ENCODE data around the gene E2F4.

Gene E2F4

DNA sequence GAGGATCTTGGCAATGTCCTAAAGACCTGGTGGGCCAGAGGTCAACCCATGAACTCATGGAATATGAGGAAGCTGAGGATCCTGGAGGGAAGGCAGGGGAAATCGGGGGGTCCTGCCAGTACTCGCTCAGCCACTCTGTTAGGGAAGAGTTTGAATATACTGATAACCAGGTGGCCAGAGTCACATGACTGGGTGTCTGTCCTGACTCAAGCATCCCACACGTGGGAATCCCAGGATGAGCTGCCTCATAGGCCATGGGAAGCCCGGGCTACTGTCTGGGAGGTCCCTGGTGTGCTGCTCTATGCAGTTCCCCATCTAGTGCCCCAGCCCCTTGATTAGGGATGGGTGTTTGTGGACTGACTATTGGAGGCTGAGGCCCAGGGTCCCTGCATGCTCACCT, 3.6 kb upstream of the E2F4 start:
- TF ChIP-seq, protein P1, sequence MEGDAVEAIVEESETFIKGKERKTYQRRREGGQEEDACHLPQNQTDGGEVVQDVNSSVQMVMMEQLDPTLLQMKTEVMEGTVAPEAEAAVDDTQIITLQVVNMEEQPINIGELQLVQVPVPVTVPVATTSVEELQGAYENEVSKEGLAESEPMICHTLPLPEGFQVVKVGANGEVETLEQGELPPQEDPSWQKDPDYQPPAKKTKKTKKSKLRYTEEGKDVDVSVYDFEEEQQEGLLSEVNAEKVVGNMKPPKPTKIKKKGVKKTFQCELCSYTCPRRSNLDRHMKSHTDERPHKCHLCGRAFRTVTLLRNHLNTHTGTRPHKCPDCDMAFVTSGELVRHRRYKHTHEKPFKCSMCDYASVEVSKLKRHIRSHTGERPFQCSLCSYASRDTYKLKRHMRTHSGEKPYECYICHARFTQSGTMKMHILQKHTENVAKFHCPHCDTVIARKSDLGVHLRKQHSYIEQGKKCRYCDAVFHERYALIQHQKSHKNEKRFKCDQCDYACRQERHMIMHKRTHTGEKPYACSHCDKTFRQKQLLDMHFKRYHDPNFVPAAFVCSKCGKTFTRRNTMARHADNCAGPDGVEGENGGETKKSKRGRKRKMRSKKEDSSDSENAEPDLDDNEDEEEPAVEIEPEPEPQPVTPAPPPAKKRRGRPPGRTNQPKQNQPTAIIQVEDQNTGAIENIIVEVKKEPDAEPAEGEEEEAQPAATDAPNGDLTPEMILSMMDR (IDR thresholded peaks at IDR 0.05; ENCODE audit: control insufficient read depth, insufficient read depth, low read depth, low read length, missing control alignments), result no peak
- H3K4me3 ChIP-seq (ENCODE audit: control insufficient read depth, low read depth, low read length), result no peak overlapping the region
- DNase-seq (ENCODE audit: low read depth), result no peak

DNA sequence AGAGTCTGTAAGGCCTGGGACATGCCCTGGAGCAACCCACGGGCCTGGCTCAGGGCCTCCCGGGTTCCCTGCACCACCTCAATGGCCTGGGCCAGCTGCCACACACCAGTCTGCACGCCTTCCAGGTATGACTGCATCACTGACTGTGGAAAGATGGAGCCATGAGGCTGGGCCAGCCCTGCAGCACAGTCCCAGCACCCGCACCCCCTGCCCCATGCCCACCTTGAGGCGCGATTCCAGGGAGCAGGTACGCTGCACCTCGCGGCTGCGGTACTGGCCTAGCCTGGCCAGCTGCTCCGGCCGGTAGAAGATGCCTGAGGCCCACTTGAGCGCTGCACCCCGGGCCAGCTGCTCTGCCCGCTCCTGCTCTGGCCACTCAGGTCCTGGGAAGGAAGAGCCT, 3.2 kb upstream of the E2F4 start:
- DNase-seq (ENCODE audit: low read depth), result no peak
- H3K4me3 ChIP-seq (ENCODE audit: control insufficient read depth, low read depth, low read length), result no peak overlapping the region
- TF ChIP-seq, protein P1 (IDR thresholded peaks at IDR 0.05; ENCODE audit: control insufficient read depth, insufficient read depth, low read depth, low read length, missing control alignments), result no peak

DNA sequence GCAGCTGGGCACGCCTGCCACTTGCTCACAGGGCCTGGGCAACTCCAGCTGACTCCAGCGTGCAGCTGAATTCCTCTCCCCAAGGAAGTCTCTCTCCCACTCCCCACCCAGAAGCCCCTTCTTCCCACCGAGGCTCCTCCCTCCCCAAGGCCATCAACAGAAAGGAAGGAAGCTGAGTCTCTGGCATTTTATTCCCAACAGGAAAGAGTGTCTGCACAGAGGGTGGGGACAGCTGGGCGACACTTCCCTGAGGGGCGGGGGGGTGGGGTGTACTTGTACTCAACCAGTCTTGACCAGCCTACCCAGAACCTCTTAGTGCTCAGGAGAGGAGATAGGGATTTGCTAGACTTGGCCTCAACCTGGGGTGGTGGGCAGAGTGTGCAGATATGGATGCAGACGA, 1.9 kb upstream of the E2F4 start, which contains the start of gene EXOC3L1:
Gene EXOC3L1, minus strand, starts transcription at position 96 of the 400 bp plus-strand sequence. CDS start 460 bp downstream, outside the sequence.
- no peak within 1 kb of the TSS for H3K4me3 ChIP-seq (ENCODE audit: control insufficient read depth, low read depth, low read length)
- no peak for DNase-seq (ENCODE audit: low read depth)
- TF ChIP-seq, protein P1 (IDR thresholded peaks at IDR 0.05; ENCODE audit: control insufficient read depth, insufficient read depth, low read depth, low read length, missing control alignments), result no peak

DNA sequence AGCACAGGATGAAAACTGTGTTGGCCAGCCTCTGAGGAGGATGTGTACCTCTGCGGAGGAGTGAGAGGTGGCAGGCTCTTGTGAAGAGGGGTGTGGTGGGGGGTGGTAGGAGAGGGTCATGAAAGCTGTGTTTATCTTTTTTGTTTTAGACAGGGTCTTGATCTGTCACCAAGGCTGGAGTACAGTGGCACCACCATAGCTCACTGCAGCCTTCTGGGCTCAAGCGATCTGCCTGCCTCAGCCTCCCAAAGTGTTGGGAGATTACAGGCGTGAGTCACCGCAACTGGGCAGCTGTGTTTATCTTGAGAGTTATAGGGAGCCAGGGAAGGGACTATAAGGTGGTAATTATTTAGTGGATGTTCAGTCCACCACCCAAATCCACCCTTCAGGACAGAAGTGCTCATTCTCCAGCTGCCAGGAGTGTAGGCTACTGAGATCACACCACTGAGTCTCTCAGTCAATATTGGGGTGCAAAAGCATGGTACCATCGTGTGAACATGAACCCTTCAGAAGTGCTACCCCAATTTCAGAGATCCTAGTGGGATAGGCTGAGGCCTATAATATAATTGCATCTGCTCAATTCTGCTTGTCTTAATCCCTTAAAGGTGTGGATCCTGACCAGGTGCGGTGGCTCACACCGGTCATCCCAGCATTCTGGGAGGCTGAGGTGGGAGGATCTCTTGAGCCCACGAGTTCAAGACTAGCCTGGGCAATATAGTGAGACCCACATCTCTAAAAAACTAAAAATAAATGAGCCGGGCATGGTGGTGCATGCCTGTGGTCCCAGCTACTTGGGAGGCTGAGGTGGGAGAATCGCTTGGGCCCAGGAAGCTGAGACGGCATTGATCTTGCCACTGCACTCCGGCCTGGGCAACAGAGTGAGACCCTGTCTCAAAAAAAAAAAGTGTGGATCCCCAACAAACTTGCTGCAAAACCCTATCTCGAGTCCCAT, 1.2 kb upstream of the E2F4 start:
- TF ChIP-seq, protein P1 (IDR thresholded peaks at IDR 0.05; ENCODE audit: control insufficient read depth, insufficient read depth, low read depth, low read length, missing control alignments), result no peak
- DNase-seq (ENCODE audit: low read depth), result no peak
- H3K4me3 ChIP-seq (ENCODE audit: control insufficient read depth, low read depth, low read length), result no peak overlapping the region

DNA sequence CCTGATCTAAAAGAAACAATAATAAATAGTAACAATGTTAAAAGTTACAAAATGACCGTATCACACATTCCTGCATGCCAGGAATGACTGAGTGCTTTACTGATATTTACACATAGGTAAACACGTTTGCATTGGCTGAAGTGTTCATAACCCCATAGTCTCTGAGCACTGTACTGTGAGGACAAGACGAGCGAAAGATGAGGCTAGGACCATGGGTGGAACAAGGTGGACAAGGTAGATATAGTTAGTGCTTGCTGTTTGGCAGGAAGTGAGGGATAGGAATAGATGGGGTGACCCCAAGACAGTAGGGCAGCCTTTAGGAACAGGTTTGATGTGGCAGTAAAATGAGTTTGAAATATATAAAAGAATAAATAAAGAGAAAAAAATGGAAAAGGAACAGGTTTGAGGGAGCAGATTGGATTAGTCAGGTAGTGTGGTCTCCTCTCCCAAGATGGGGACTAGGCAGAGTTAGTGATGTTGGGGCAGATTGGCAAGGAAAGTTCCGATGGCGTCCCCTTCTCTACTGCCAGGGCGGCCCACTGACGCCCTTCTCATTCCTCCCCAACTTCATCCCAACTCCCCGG, 452 bp upstream of the E2F4 start:
- H3K4me3 ChIP-seq (ENCODE audit: control insufficient read depth, low read depth, low read length), result peak overlapping the region; percentile 18
- no peak for DNase-seq (ENCODE audit: low read depth)
- TF ChIP-seq, protein P1 (IDR thresholded peaks at IDR 0.05; ENCODE audit: control insufficient read depth, insufficient read depth, low read depth, low read length, missing control alignments), result no peak

DNA sequence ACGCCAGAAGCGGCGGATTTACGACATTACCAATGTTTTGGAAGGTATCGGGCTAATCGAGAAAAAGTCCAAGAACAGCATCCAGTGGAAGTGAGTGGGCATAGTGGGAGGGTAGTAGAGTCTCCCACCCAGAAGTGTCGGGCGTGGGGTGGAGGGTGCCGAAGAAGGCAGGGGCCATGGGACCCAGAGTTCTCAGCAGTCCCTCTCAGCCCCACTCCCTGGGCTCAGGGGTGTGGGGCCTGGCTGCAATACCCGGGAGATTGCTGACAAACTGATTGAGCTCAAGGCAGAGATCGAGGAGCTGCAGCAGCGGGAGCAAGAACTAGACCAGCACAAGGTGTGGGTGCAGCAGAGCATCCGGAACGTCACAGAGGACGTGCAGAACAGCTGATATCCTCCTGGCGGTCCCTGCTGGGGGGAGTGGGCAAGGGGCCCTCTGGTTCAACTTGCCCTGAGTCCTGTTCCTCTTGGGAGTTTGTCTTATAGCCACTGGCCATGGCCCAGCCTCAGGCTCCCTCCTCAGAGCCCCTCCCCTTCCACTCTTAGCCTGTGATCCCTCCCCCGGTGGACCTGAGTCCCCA, 916 bp downstream of the E2F4 start:
- H3K4me3 ChIP-seq (ENCODE audit: control insufficient read depth, low read depth, low read length), result peak overlapping the region; percentile 86
- TF ChIP-seq, protein P1 (IDR thresholded peaks at IDR 0.05; ENCODE audit: control insufficient read depth, insufficient read depth, low read depth, low read length, missing control alignments), result no peak
- no peak for DNase-seq (ENCODE audit: low read depth)
